ENCODE results near the gene ATF7IP2.

DNA sequence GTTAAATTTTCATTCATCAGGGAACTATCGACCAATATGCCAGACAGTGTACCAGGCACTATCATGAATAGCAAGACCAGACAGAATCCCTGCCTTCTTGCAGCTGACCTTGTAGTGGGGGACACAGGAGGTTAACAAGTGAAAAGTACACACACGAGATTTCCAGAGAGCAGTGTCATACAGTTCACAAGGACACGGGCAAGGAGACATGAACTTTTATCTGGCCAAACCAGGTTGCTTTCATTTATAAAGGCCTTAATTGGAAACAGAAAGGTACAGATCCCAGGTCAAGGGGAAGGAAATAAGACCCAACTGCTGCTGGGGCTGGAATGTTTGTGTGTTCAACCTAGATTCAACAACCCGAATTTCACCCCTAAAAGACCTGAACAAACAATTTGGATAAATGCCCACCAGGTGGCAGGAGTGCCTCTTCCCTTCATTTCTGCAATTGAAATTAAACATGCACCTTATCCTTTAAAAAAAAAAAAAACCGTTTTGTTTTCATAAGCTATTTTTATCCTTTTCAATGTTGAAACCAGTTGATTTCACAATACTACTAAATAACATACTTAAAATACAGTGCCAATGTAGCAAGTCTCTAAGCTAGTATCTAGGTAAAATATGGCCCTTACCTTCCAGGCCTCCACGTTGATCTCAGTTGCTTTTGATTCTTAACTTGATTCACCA lies 128.7 kb downstream of the ATF7IP2 start:
- TF ChIP-seq, protein P1, sequence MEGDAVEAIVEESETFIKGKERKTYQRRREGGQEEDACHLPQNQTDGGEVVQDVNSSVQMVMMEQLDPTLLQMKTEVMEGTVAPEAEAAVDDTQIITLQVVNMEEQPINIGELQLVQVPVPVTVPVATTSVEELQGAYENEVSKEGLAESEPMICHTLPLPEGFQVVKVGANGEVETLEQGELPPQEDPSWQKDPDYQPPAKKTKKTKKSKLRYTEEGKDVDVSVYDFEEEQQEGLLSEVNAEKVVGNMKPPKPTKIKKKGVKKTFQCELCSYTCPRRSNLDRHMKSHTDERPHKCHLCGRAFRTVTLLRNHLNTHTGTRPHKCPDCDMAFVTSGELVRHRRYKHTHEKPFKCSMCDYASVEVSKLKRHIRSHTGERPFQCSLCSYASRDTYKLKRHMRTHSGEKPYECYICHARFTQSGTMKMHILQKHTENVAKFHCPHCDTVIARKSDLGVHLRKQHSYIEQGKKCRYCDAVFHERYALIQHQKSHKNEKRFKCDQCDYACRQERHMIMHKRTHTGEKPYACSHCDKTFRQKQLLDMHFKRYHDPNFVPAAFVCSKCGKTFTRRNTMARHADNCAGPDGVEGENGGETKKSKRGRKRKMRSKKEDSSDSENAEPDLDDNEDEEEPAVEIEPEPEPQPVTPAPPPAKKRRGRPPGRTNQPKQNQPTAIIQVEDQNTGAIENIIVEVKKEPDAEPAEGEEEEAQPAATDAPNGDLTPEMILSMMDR (conservative IDR thresholded peaks at IDR 0.05): peak; percentile 81
- TF ChIP-seq ZFX (IDR thresholded peaks at IDR 0.05): no peak
